NCI-H128 (cell line): ENCODE results near the gene TMEM74B.
"Not testable (repeated sequence)": the region's sequence is repeated elsewhere in the genome, so short reads cannot be mapped to it uniquely, and the experiment has no call there.

Experiments used
- DNase-seq: peaks from one replicate; lab custom pipeline; 2025; ENCODE audit not compliant: unreplicated experiment; lab: John Stamatoyannopoulos, UW

TMEM74B gene

DNA sequence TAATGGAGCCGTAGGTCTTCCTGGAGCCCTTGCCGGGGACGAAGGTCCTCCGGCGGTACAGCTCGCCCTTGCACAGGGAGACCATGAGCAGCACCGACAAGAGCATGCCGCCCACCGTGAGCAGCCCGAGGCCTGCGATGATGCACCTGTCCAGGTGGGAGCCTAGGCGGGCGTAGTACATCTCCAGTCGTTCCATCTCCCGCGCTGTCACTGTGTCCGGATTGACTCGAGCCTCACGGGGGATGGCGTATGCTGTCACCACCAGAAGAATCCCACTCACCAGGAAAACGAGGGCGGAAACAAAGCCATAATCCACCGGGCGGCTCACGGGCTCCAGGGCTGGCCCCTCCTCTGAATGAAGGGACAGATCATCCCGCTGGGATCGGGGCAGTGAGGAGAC, 3.8 kb downstream of the TMEM74B start:
- DNase-seq: no peak

DNA sequence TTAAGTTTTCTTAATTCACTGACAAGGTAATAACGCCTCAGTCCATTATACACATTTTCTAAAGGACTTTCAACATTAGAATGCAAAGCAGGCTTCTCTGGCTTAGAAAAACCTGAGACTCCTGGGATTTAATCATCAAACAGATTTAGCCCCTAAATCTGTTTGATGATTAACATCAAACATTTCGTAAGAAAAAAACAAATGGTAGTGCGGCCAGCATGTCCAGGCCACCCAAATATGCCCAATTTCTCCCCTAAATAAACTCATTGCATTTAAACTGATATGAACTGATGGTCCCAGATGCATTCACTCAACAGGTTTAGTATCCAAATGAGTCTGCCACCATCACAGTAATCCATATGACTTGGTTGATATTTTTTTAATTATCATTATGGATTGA, 6.2 kb downstream of the TMEM74B start:
- no peak for DNase-seq

DNA sequence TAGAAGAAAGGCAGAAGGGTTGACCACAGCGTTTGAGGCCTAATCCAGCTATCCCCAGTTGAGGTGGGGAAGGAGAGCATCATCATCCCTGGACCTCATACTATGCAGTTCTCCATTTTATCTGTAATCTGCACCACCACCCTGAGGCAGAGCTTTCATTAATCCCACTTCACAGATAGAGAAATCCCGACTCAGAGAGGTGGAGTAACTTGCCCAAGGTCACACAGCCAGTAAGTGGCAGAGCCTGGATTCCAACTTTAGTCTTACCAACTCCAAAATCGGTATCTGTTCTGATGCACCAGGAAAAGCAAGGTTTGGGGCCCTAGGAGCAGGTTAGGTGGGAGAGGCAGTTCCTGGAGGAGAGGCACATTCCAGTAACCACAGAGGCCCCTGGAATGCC, 6.7 kb downstream of the TMEM74B start:
- DNase-seq: no peak

DNA sequence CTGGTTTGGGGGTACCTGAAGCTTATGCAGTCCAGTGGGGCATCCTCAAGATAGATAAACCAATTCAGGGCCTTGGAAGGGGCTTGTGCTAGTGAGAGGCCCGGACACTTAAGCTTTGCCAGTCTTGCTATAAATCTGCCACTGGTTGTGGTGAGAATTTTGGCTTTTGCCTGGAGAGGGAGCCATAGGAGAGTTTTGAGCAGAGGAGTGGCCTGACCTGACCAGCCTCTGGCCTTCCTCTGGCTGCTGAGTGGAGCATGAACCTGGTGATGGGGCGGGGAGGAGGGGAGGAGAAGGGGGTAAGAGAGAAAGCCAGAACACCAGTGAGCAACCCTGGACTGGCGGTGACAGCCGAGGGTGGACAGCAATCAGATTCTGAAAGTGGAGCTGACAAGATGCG, 7.1 kb downstream of the TMEM74B start:
- DNase-seq: no peak

DNA sequence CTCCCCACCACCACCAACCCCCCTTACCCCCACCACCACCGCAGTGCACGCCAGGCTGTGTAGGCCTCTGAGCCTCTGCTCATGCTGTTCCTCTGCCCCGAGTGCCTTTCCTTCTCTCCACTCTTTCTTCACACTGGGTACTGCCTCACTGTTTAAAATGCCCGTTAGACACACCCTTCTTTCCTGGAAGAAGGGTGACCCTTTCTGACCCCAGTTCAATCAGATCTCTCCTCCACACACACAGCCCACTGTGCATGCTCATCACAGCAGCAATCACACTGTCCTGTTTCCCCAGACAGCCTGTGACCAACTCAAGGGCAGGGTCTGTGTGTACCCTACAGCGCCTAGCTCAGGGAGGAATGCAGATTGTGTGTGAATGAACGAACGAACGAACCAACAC, 10.0 kb downstream of the TMEM74B start:
- DNase-seq: no peak

DNA sequence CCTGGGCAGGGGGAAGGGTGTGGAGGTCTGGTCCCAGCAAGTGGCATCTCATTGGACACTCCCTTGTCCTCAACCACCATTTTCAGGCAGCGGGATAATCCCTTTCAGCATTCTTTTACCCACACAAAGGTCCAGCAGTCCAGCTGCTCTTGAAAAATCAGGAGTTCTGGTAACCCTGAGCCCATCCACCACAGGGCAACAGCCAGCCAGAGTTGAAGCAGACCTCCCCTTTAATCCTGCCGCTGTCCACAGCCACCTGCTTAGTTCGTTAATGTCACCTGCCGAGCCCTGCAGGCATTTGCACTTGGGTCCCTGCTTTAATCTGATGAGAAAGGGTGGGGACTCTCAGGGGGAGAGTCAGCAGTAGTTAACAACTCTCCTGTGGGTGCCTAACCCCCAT, 11.1 kb downstream of the TMEM74B start:
- DNase-seq: no peak

DNA sequence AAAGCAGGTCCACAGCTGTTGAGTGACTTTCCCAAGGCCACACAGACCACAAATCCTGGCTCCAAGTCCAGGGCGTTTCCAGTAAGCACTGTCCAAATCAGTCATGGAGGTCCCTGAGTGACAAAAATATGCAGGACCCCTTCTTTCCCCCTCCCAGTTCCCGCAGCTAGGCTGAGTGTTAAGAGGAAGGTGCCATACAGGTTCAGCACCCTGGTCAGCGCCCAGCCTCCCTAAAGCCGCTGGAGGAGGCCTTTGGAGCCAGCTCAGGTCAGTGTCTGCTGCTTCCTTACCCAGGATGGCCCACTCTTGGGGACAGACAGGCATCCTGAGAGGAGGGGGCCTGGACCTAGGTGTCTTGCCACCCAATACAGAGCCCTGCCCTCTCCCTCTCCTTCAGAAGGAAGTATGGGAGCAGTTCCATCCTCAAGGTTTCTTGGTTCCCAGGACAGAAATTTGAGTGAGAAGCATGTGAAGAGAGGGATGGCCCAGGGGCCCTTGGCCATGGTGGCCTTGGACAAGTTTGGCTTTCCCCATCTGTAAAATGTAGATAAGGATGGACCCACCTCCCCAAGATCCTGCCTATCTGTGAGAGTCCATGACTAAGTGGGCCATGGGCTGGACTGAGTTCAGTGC, 13.2 kb downstream of the TMEM74B start:
- DNase-seq: no peak

DNA sequence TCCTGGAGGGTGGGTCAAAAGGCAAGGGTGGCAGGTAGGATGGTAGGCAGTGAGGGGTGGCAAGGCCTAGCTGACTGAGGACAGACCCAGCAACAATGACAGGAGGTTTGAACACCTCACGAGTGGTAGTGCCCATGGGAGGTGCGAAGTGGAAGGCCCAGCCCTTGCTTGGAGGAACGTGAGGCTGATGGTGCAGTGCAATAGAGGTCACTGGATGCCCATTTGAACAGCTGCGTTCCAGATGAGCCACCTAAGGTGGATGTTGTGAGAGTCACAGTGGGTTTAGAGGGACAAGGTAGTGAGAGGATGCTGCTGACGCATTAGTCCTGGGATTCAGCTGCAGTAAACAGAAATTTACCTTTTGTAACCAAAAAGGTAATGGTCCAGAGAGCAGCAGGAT, 15.6 kb downstream of the TMEM74B start:
- no peak for DNase-seq

DNA sequence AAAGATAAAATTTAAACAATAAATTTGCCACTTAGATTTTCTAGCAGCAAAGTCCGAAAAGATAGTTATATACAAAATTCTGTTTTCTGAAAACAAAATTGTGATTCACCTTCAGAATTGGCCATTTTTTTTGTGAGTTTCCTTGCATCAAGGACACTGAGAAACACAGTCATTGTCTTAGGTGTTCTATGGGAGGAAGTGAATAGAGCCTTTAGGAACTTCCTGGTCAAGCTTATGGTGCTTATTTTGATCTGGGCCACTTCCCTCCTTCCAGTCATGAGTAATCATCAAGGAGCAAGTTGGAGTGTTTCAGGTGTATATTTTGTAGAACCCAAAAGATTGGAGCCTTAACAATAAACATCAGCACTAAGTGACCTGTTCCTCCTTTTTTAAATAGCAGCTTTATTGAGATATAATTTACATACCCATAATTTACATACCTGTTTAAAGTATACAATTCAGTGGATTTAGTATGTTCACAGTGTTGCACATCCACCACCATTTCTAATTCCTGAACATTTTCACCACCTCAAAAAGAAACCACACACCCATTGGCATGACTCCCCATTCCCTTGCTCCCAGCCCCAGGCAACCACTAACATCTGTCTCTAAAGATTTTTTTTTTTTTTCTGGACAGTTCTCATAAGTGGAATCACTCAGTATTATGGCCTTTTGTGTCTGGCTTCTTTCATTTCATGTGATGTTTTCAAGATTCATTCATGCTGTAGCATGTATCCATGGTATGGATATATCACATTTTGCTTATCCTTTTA, 17.6 kb downstream of the TMEM74B start:
- DNase-seq: no peak

DNA sequence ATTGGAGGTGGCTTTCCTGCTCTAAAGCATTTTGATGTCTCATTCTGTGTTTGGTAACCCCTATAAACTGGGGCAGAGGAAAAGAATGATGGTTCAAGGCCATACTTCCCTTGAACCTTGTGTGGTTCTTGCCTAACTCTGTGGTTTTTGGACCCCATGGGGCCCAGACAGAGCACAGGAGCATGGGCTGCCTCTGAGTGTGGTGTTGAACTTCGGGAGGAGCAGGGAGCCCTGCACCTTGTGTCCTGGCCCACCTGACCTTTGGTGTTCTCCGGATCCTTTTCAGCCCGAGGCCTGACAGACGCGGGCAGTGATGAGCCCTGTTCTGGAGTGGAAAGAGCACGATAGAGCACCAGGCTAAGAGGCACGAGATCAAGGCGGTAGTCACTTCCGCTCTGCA, 18.8 kb downstream of the TMEM74B start:
- no peak for DNase-seq

DNA sequence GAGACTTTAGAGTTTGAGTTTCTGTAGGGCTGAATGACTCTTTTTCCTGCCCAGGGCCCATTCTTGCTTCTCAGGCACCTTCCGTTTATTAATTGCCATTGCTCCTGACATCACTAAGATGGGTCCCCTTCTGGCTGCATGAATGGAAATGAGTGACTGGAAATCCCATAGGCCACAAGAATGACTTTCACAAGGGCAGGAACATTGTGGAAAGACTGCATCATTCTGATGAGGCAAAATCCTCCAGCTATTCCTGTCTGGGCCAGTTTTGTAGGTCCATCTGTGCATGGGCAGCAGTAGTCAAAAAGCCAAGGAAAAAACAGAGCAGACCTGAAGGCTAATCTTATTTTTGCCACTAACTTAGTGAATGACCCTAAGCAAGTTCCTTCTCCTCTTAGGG, 19.3 kb downstream of the TMEM74B start:
- no peak for DNase-seq

DNA sequence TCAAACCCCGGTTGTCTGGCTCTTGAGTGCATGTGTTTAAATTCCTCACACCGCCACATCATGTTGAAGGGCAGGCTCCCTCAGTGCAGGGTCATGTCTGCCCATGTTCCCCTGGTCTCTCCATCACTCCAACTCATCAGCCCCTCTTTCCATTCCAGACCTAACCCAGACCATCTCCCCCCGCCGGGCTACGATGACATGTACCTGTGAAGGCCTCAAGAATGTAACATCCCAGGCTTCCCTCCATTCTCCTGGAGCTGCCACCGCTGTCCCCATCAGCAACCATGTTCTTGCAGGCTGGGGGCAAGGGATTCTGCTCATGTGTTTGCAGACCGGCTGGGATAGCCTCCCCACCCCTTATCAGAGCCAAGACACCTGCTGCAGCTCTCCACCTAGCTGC, 19.9 kb downstream of the TMEM74B start:
- no peak for DNase-seq

DNA sequence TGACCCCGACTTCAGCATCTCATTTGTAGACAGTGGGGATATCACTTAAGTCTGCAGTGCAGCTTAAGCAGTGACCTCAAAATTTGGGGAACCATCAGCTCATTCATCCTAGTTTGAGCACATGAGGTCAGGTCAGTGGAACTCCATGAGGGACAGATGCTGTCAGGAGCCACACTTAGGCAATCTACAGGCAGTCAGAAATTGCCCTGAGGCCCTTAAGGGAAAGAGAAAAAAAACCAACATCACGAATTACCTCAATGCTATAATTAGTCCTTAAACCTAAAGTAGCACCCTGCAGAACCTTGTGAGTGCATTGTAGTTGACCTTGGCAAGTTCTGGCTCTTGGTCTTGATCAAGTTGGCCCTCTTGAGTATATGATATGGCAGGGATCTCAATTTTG, 21.1 kb downstream of the TMEM74B start:
- DNase-seq: no peak

DNA sequence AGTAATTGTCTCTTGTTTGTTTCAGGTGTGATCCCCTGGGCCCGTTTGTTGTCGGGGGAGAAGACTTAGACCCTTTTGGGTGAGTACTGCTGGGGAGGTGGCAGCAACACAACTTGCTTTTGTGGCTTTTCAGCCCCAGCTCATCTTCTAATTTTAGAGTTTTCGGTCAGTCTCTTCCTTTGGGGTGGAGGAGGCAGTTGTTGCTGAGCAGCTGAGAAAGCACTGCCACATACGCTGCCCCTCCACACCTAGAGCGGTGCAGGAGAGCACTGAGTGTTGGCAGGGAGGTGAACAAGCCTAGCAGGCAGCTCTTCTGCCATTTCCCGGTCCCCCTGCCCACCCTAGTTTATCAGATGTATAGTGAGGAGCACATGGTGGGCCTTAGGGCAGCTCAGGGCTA, 21.7 kb downstream of the TMEM74B start:
- no peak for DNase-seq

DNA sequence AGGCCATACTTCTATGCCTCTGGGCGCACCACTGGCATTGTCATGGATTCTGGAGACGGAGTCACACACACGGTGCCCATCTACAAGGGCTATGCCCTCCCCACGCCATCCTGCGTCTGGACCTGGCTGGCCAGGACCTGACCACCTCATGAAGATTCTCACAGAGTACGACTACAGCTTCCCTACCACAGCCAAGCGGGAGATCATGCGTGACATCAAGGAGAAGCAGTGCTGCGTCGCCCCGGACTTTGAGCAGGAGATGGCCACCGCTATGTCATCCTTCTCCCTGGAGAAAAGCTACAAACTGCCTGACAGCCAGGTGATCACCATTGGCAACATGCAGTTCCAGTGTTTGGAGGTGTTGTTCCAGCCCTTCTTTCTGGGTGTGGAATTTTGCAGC, 23.8 kb downstream of the TMEM74B start:
- DNase-seq: no peak

DNA sequence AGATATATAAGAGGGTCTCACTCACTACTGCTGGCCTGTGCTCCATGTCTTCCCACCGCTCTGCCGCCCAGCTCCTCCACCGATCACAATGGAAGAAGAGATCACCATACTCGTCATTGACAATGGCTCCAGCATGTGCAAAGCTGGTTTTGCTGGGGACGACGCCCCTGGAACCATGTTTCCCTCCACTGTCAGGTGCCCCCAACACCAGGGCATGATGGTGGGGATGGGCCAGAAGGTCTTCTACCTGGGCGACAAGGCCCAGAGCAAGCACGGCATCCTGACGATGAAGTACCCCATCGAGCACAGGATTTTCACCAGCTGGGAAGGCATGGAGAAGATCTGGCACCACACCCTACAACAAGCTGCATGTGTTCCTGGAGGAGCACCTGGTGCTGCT, 24.3 kb downstream of the TMEM74B start:
- DNase-seq: no peak

DNA sequence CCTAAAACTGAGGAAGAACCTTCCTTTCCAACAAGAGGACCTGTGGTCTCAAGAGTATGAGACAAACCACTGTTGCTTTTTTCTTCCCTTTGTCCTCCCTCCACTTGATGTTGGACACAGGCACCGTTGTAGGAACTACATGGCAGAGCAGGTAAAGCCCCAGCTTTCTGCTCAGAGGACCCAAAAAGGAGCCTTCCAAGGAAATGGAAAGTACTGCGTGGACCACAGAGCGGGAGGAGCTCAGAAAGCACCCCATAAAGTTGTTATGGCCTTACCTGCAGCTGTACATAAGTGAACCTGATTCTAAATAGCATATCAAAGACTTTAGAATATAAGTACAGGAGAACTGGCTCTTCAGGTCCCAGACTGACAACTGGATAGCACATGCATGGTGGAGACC, 29.4 kb downstream of the TMEM74B start:
- no peak for DNase-seq

DNA sequence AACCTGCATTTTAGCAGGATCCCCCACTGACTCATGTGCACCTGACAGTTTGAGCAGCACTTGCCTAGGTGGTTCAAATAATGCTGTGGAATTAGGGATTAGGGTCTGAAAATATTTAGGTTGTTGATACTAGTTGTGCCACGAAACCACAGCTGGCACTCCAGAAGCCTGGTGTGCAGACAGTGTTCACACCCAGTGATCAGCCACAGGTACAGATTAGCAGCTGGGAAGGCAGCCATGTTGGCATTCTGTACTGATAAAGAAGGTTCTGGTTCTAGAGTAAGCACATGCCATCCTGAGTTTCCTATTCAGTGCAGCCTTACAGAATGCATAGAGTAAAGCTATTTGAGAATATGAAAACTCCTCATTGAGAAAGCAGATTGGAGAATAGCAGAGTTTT, 30.1 kb downstream of the TMEM74B start:
- DNase-seq: no peak

DNA sequence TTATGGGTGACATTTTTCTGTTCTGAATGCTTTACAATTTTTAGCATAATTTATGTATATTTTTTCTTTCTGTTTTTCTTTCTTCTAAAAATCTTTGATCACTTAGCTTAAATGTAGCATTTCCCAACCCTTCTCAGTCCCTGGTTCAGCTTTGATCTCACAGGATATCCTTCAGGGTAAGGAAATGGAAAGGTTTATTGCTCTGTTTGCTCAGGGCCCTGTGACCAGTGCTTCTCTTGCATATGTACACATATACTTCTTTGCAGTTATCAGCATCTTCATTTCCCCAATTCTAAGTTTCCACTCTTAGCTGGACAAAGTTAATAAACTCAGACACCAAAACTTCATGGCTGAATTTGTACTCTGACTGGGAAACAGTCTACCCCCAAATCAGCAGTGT, 30.6 kb downstream of the TMEM74B start:
- no peak for DNase-seq

DNA sequence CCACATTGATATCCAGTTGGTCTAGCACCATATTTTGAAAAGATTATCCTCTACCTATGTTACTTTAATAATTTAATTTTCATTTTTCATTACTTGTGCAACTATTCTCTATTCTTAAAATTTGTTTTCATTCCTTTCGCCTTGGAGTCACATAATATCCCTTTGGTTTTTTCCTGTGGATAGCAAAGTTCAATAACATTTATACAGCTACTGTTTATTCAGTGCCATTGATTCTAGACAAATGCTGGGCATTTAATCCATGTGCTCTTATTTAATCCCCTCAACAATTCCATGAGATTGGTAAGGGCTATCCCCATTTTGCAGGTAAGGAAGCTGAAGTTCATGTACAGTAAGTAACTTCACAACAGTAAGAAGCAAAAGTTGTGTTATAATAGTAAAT, 33.8 kb downstream of the TMEM74B start:
- no peak for DNase-seq

DNA sequence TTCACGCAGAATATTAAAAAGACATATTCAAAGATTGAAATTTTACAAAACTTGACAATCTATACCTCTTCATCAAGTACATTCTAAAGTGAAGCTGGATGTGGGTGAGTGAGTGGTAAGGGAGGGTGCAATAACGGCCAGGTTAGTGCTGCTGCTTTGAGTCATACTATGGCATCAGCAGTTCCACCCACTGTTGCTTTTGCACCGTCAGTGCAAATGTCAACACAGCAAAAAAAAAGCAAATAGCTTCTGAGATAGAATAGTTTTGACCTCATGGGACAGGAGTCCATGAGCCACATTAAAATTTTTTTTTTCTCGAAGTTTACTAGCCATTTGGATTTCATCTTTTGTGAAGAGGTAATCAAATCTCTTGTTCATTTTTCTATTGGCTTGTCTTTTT, 34.6 kb downstream of the TMEM74B start:
- DNase-seq: no peak

DNA sequence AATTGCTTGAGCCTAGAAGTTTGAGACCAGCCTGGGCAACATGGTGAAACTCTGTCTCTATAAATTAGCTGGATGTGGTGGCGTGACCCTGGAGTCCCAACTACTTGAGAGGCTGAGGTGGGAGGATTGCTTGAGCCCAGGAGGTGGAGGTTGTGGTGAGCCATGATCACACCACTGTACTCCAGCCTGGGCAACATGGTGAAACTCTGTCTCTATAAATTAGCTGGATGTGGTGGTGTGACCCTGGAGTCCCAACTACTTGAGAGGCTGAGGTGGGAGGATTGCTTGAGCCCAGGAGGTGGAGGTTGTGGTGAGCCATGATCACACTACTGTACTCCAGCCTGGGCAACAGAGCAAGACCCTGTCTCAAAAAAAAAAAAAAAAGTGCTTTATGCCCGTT, 35.0 kb downstream of the TMEM74B start:
- DNase-seq: not testable (repeated sequence)

DNA sequence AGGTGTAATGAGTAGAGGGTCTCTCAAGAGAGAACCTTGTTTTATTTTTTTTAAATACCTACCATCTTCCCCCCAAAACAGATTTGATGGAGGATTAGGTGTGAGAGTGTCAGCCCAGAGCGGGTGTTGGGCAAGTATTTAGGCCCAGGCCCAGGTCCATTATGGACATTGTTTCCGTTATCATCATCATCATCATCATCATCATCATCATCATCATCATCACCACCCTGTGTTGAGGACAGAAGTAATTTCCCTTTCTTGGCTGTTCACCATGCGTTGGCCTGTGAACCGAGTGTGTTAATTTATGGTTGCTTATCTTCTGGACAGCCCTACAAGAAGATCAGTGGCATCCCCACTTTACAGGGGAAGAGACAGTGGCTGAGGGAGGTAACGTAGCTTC, 37.8 kb downstream of the TMEM74B start:
- DNase-seq: no peak
